WTC11 (cell line): ENCODE measurements around the gene CNTNAP5.

Experiments
- FOXJ3 ChIP-seq: sonication (generic); formaldehyde crosslinking; IDR thresholded peaks from 2 replicates; pipeline ENCODE4 v1.9.0; 2021; ENCODE audit warnings: missing genetic modification reagents, mild to moderate bottlenecking, borderline replicate concordance
- NR3C1 ChIP-seq: sonication (generic); formaldehyde crosslinking; conservative IDR thresholded peaks from 2 replicates; pipeline ENCODE4 v1.8.1; 2023; ENCODE audit warnings: low read depth, mild to moderate bottlenecking, missing genetic modification reagents
- TCF7 ChIP-seq: sonication (generic); formaldehyde crosslinking; IDR thresholded peaks from 2 replicates; pipeline ENCODE4 v1.8.0; 2022; ENCODE audit warnings: mild to moderate bottlenecking, low read depth, missing genetic modification reagents, moderate library complexity
- ZNF121 ChIP-seq: sonication (generic); formaldehyde crosslinking; IDR thresholded peaks from 2 replicates; pipeline ENCODE4 v1.8.0; 2023; ENCODE audit warnings: missing genetic modification reagents
- ZNF263 ChIP-seq: sonication (generic); formaldehyde crosslinking; IDR thresholded peaks from 2 replicates; pipeline ENCODE4 v1.8.1; 2022; ENCODE audit warnings: low read depth, mild to moderate bottlenecking, moderate library complexity, missing genetic modification reagents
- TF ChIP-seq, protein P1 (sequence below): sonication (generic); formaldehyde crosslinking; IDR thresholded peaks from 2 replicates; pipeline ENCODE4 v1.8.0; 2022; ENCODE audit warnings: mild to moderate bottlenecking, missing genetic modification reagents
- TF ChIP-seq, protein P2 (sequence below): fragments of 200-600 bp; IDR thresholded peaks from 2 replicates; pipeline ENCODE4 v1.8.0; 2022; ENCODE audit warnings: antibody characterized with exemption
- TF ChIP-seq, protein P3 (sequence below): sonication (generic); formaldehyde crosslinking; IDR thresholded peaks from 2 replicates; pipeline ENCODE4 v1.8.1; 2023; ENCODE audit warnings: mild to moderate bottlenecking, missing genetic modification reagents
- TF ChIP-seq, protein P4 (sequence below): fragments of 250-450 bp; sonication (Bioruptor Pico); IDR thresholded peaks from 2 replicates; pipeline ENCODE4 v2.1.2; 2022; ENCODE audit warnings: mild to moderate bottlenecking, moderate library complexity
- TF ChIP-seq, protein P5 (sequence below): sonication (generic); formaldehyde crosslinking; IDR thresholded peaks from 2 replicates; pipeline ENCODE4 v1.8.0; 2022; ENCODE audit warnings: mild to moderate bottlenecking, missing genetic modification reagents
- TF ChIP-seq, protein P6 (sequence below): sonication (generic); formaldehyde crosslinking; IDR thresholded peaks from 2 replicates; pipeline ENCODE4 v1.8.1; 2022; ENCODE audit warnings: low read depth, mild to moderate bottlenecking, moderate library complexity, missing genetic modification reagents, borderline replicate concordance
- TF ChIP-seq, protein P7 (sequence below): sonication (generic); formaldehyde crosslinking; conservative IDR thresholded peaks from 2 replicates; pipeline ENCODE4 v1.8.1; 2022; ENCODE audit warnings: mild to moderate bottlenecking, missing genetic modification reagents

DNA sequence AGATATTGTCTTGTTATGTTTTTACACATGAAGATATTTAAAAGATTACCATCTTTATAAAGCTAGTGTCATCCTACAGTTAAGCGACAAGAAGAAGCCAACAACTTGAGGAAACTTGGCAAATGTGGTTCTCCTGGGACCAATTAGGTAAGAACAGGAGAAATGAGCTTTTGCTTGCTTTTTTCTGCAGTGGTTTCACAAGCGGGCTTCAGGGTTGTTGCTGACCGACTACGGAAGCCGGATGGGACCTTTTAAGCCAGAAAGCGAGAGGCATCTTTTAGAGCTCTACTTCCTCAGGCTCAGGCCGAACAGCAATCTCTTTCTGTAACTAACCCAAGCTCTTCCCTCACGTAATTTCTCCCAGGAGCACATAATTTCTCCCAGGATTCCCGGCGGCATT is 256.5 kb downstream of the CNTNAP5 start:
- TF ChIP-seq, protein P1, sequence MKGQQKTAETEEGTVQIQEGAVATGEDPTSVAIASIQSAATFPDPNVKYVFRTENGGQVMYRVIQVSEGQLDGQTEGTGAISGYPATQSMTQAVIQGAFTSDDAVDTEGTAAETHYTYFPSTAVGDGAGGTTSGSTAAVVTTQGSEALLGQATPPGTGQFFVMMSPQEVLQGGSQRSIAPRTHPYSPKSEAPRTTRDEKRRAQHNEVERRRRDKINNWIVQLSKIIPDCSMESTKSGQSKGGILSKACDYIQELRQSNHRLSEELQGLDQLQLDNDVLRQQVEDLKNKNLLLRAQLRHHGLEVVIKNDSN (CRISPR knock-in tag): no peak
- TF ChIP-seq, protein P2, sequence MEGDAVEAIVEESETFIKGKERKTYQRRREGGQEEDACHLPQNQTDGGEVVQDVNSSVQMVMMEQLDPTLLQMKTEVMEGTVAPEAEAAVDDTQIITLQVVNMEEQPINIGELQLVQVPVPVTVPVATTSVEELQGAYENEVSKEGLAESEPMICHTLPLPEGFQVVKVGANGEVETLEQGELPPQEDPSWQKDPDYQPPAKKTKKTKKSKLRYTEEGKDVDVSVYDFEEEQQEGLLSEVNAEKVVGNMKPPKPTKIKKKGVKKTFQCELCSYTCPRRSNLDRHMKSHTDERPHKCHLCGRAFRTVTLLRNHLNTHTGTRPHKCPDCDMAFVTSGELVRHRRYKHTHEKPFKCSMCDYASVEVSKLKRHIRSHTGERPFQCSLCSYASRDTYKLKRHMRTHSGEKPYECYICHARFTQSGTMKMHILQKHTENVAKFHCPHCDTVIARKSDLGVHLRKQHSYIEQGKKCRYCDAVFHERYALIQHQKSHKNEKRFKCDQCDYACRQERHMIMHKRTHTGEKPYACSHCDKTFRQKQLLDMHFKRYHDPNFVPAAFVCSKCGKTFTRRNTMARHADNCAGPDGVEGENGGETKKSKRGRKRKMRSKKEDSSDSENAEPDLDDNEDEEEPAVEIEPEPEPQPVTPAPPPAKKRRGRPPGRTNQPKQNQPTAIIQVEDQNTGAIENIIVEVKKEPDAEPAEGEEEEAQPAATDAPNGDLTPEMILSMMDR: no peak
- TF ChIP-seq, protein P3, sequence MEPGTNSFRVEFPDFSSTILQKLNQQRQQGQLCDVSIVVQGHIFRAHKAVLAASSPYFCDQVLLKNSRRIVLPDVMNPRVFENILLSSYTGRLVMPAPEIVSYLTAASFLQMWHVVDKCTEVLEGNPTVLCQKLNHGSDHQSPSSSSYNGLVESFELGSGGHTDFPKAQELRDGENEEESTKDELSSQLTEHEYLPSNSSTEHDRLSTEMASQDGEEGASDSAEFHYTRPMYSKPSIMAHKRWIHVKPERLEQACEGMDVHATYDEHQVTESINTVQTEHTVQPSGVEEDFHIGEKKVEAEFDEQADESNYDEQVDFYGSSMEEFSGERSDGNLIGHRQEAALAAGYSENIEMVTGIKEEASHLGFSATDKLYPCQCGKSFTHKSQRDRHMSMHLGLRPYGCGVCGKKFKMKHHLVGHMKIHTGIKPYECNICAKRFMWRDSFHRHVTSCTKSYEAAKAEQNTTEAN (CRISPR knock-in tag): no peak
- TF ChIP-seq ZNF121 (CRISPR knock-in tag) (no peak), TCF7 (no peak), NR3C1 (no peak), ZNF263 (CRISPR knock-in tag) (no peak), FOXJ3 (CRISPR knock-in tag) (no peak)
- TF ChIP-seq, protein P4, sequence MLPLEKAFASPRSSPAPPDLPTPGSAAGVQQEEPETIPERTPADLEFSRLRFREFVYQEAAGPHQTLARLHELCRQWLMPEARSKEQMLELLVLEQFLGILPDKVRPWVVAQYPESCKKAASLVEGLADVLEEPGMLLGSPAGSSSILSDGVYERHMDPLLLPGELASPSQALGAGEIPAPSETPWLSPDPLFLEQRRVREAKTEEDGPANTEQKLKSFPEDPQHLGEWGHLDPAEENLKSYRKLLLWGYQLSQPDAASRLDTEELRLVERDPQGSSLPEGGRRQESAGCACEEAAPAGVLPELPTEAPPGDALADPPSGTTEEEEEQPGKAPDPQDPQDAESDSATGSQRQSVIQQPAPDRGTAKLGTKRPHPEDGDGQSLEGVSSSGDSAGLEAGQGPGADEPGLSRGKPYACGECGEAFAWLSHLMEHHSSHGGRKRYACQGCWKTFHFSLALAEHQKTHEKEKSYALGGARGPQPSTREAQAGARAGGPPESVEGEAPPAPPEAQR: no peak
- TF ChIP-seq, protein P5, sequence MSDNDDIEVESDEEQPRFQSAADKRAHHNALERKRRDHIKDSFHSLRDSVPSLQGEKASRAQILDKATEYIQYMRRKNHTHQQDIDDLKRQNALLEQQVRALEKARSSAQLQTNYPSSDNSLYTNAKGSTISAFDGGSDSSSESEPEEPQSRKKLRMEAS (CRISPR knock-in tag): no peak
- TF ChIP-seq, protein P6, sequence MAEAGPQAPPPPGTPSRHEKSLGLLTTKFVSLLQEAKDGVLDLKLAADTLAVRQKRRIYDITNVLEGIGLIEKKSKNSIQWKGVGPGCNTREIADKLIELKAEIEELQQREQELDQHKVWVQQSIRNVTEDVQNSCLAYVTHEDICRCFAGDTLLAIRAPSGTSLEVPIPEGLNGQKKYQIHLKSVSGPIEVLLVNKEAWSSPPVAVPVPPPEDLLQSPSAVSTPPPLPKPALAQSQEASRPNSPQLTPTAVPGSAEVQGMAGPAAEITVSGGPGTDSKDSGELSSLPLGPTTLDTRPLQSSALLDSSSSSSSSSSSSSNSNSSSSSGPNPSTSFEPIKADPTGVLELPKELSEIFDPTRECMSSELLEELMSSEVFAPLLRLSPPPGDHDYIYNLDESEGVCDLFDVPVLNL (CRISPR knock-in tag): no peak
- TF ChIP-seq, protein P7, sequence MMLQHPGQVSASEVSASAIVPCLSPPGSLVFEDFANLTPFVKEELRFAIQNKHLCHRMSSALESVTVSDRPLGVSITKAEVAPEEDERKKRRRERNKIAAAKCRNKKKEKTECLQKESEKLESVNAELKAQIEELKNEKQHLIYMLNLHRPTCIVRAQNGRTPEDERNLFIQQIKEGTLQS: no peak
